ENCODE measurements around the gene CDHR4. TPM values are rescaled to one million over a fixed set of nuclear protein-coding genes. Genes with fewer than 3 reads are reported as not detected.

The CDHR4 gene
- 0.11 and 0.26 TPM in 2 replicates for total RNA-seq (2014; rRNA removed; shearing (Covaris generic))

GRCh38 chr3:49799761-49800160 lies at the start of gene CDHR4:
Gene CDHR4 (minus strand): TSS chr3:49799873. CDS start chr3:49799812, 61 bp downstream.

GRCh38 chr3:49813497-49814174 lies 14.0 kb upstream of the CDHR4 start, which contains the start of gene UBA7:
Gene UBA7 (minus strand): TSS chr3:49813953. CDS start chr3:49813787, 166 bp downstream.

DNA sequence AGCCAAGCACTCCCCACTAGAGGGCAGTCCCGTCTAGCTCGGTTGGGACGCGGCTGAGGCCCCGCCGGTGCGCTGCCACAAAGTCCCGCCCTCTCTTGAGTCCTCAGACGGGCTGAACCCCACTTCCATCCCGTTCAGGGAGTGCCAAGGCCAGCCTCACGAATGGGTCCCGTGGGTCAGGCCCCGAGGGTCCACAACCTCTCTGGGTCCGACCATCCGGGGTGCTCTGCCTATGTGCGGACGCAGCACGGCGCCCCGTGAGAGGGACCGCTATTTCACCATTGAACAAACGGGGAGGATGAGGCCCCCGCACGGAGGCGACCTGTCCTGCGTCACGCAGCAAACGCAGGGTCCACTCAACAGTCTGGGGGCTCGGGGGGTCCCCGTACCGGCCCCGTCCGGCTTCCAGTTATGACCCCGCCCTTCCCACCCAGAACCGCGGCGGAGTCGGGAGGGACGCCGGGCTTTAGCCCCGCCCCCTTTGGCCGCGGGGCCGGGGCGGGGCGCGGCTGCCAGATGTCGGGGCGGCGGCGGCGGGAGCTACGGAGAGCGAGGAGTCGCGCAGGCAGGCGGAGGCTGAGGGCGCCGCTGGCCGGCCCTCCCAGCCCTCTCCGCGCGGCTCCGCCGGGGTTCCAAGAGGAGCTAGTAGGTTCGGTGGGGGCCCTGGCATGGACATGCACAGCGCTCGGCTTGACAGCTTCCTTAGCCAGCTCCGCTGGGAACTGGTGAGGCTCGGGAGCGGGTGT lies 3.2 kb upstream of the CDHR4 start, which contains the start of gene INKA1:
Gene INKA1 (plus strand): TSS at position 543 of the 746 bp plus-strand sequence. CDS start 132 bp downstream, at position 675.

GRCh38 chr3:49786357-49787181 lies 13.1 kb downstream of the CDHR4 start, which contains the start of gene IP6K1:
Gene IP6K1 (minus strand): TSS chr3:49786542. CDS start chr3:49748040, 38,502 bp downstream.

Small RNA genes lying within 50 kb of the gene (small RNA-seq; reads per million reads assigned to genes)
- gene COX6CP14, result not detected

Other genes starting within 250 kb of the CDHR4 start
- 0.57 and 1.3 TPM in 2 replicates for gene BSN, start 245.4 kb downstream of the CDHR4 start, total RNA-seq (2014; rRNA removed; shearing (Covaris generic))
- 118 and 124 TPM in 2 replicates for gene APEH, start 125.5 kb downstream of the CDHR4 start, total RNA-seq (2014; rRNA removed; shearing (Covaris generic))
- gene MST1, start 110.4 kb downstream of the CDHR4 start, total RNA-seq (2014; rRNA removed; shearing (Covaris generic)), result 7.4 and 8.0 TPM in 2 replicates
- gene RNF123, start 110.3 kb downstream of the CDHR4 start, total RNA-seq (2014; rRNA removed; shearing (Covaris generic)), result 31.3 and 47.1 TPM in 2 replicates
- 4.3 and 4.4 TPM in 2 replicates for gene AMIGO3, start 80.2 kb downstream of the CDHR4 start, total RNA-seq (2014; rRNA removed; shearing (Covaris generic))
- 33.8 and 36.5 TPM in 2 replicates for gene GMPPB, start 75.9 kb downstream of the CDHR4 start, total RNA-seq (2014; rRNA removed; shearing (Covaris generic))
- gene IP6K1, start 13.3 kb downstream of the CDHR4 start, total RNA-seq (2014; rRNA removed; shearing (Covaris generic)), result 32.7 and 36.0 TPM in 2 replicates
- gene INKA1, start 3.4 kb upstream of the CDHR4 start, total RNA-seq (2014; rRNA removed; shearing (Covaris generic)), result 0.68 and 1.7 TPM in 2 replicates
- 8.3 and 8.9 TPM in 2 replicates for gene UBA7, start 14.1 kb upstream of the CDHR4 start, total RNA-seq (2014; rRNA removed; shearing (Covaris generic))
- gene TRAIP, start 56.7 kb upstream of the CDHR4 start, total RNA-seq (2014; rRNA removed; shearing (Covaris generic)), result 11.6 and 16.4 TPM in 2 replicates
- not detected in 2 replicates for gene CAMKV, start 70.0 kb upstream of the CDHR4 start, total RNA-seq (2014; rRNA removed; shearing (Covaris generic))
- gene MST1R, start 104.0 kb upstream of the CDHR4 start, total RNA-seq (2014; rRNA removed; shearing (Covaris generic)), result 1.3 and 1.4 TPM in 2 replicates
- gene MON1A, start 129.9 kb upstream of the CDHR4 start, total RNA-seq (2014; rRNA removed; shearing (Covaris generic)), result 12.3 and 16.0 TPM in 2 replicates
- 59.4 and 79.9 TPM in 2 replicates for gene RBM6, start 140.3 kb upstream of the CDHR4 start, total RNA-seq (2014; rRNA removed; shearing (Covaris generic))

Measured in A375 (cell line).